Stimulated activated naive B cell treated with anti-CD40 and anti-IgM and Interleukin-4, amounts not matched to agents 10 μg/mL and 1 μg/mL and 100 μg/mL, for 72 hours (primary cell): ENCODE measurements around the gene KRT77.
"Not testable (repeated sequence)": the region's sequence is repeated elsewhere in the genome, so short reads cannot be mapped to it uniquely, and the experiment has no call there.

Experiments used
- ATAC-seq, 2 donors: fragments of 150-1000 bp; cut with Tn5 transposase; replicated peaks; 2 replicates each; pipeline ENCODE4 v1.10.0; 2021; ENCODE audit warnings: moderate library complexity in 1 of 2
- DNase-seq: peaks from one replicate; pipeline ENCODE4 v3.0.0; 2021
- H3K27ac Mint-ChIP-seq: one replicate; pipeline ENCODE4 v1.8.0; 2022; ENCODE audit warnings: mild to moderate bottlenecking, mixed read lengths
- H3K27me3 Mint-ChIP-seq, 2 donors: one replicate each; pipeline ENCODE4 v1.8.0; 2022; ENCODE audit warnings: mixed read lengths in 2 of 2
- H3K36me3 Mint-ChIP-seq, 2 donors: one replicate each; pipeline ENCODE4 v1.8.0; 2022; ENCODE audit warnings: mixed read lengths in 2 of 2, mild to moderate bottlenecking in 1 of 2
- H3K4me1 Mint-ChIP-seq, 2 donors: one replicate each; pipeline ENCODE4 v1.8.0; 2022; ENCODE audit warnings: mixed read lengths in 2 of 2, mild to moderate bottlenecking in 1 of 2
- H3K4me3 Mint-ChIP-seq, 2 donors: one replicate each; pipeline ENCODE4 v1.8.0; 2022; ENCODE audit warnings: mild to moderate bottlenecking in 2 of 2, mixed read lengths in 2 of 2, moderate library complexity in 1 of 2
- H3K9me3 Mint-ChIP-seq, 2 donors: one replicate each; pipeline ENCODE4 v1.8.0; 2022; ENCODE audit warnings: mixed read lengths in 2 of 2, mild to moderate bottlenecking in 1 of 2

The KRT77 gene

DNA sequence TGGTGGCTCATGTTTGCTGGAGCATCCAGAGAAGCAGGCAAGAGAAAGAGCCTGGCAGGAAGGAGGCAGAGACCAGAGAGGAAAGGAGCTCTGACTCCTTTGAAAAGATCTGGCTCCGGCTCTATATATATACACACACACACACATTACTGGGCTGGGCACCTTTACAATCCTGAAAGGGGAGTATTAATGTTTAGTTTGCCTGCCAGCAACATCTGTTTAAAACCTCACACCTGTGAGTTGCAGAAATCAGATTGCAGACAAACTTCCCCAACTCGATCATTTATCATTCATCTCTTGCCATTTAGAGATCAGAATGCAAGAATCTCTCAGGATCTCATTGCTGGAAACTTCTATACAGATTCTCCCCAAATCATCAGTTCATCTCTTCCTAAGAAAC, at the start of gene KRT77:
Gene KRT77 (minus strand): TSS at position 101 of the 400 bp plus-strand sequence. CDS start 90 bp downstream, at position 11.
- no peaks in the 10 kb centered on the region for H3K9me3 Mint-ChIP-seq
- no peaks in the 10 kb centered on the region for H3K4me1 Mint-ChIP-seq
- H3K27ac Mint-ChIP-seq, result no peak within 1 kb of the TSS
- no peak within 1 kb of the TSS for H3K4me3 Mint-ChIP-seq
- H3K27me3 Mint-ChIP-seq, result peaks cover 19 to 31% of the 10 kb centered on the region in 2 donors
- ATAC-seq, result no peak
- no peak for DNase-seq
- H3K36me3 Mint-ChIP-seq, result no peaks in the 10 kb centered on the region

DNA sequence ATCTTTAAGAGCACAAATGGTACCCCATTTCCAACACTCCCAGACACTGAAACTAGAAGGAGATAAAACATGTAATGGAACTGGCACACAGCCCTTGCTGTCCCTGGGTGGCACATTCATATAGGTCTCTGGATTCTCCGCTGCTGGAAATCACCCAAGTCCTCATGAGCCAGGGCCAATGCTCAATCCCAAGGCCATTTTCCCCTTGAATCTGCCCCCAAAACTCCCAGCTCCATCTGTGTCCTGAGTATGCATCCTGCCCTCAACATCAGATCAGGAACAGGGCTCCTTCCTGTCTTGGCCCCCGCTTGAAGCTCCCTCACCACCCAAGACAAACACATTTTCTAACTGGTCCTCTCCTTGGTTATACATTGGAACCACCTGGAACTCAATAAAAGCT, 49.2 kb upstream of the KRT77 start:
- Mint-ChIP-seq H3K36me3 (no peaks in the 10 kb centered on the region), H3K9me3 (no peaks in the 10 kb centered on the region), H3K27ac (no peak overlapping the region), H3K4me1 (no peaks in the 10 kb centered on the region), H3K4me3 (no peak overlapping the region), H3K27me3 (peaks cover 8 to 10% of the 10 kb centered on the region in 2 donors)
- ATAC-seq, result no peak
- DNase-seq, result no peak

DNA sequence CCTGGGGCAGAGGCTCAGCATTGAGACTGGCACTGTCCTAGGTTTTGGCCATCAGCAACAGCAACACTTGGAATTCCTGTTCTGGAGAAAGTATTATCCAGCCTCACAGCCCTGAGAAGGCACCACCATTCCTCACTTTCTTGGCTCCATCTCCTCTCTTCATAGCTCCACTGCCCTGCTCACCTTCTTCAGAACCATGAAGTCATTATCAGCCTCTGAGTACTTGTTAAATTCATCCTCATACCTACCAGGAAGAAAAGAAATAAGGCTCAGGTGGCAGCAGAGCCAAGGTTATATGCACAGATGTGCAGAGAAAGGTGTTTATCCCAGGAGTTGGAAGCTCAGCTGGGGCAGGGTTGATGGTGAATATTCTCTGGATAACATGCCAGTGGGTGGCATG, 48.5 kb upstream of the KRT77 start:
- H3K27ac Mint-ChIP-seq, result no peak overlapping the region
- DNase-seq (no peak), ATAC-seq (no peak)
- no peaks in the 10 kb centered on the region for H3K4me1 Mint-ChIP-seq
- H3K36me3 Mint-ChIP-seq, result no peaks in the 10 kb centered on the region
- H3K27me3 Mint-ChIP-seq, result peaks cover 8 to 10% of the 10 kb centered on the region in 2 donors
- H3K9me3 Mint-ChIP-seq, result no peaks in the 10 kb centered on the region
- H3K4me3 Mint-ChIP-seq, result no peak overlapping the region

DNA sequence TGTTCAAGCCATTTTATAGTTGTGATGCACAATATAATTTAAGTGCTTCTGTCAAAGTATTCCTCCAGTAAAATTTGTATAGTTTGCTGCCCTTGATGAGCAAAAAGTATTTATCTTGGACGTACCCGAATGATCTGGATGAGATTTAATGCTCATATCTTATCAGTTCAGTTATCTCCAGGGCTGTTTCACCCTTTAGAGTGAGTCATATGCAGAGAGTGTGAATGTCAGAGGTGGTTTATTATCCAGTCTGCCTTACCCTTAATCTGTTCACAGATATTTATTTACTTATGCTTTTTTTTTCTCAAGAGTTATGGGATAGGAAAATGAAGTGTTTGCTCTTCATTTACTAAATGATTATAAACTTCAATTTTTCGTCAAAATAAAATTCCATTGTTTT, 47.2 kb upstream of the KRT77 start:
- H3K36me3 Mint-ChIP-seq, ATAC-seq, H3K4me3 Mint-ChIP-seq, H3K9me3 Mint-ChIP-seq, H3K4me1 Mint-ChIP-seq, H3K27ac Mint-ChIP-seq, DNase-seq: not testable (repeated sequence)
- peaks cover 5 to 10% of the 10 kb centered on the region in 2 donors for H3K27me3 Mint-ChIP-seq

DNA sequence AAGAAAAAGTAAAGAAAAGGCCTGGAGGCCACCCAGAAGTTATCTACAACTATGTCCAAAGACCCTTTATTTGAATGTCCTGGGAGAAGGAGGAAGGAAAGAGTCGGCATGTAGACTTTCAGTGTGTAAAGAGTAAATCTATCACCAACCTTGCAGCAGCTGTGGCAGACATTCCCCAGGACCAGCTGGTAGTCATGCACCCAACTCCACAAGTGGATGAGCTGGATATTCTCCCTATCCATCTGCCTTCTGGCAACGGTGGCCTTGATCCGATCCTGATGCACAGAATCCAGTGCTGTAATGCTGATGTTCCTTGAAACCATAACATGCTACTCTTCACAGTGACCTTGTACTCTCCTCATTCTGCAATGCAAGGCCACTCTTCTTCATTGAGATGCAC, 46.5 kb upstream of the KRT77 start:
- Mint-ChIP-seq H3K36me3 (no peaks in the 10 kb centered on the region), H3K9me3 (no peaks in the 10 kb centered on the region), H3K27me3 (peaks cover 5 to 7% of the 10 kb centered on the region in 2 donors), H3K4me3 (no peak overlapping the region), H3K4me1 (no peaks in the 10 kb centered on the region), H3K27ac (no peak overlapping the region)
- DNase-seq (no peak), ATAC-seq (no peak)

DNA sequence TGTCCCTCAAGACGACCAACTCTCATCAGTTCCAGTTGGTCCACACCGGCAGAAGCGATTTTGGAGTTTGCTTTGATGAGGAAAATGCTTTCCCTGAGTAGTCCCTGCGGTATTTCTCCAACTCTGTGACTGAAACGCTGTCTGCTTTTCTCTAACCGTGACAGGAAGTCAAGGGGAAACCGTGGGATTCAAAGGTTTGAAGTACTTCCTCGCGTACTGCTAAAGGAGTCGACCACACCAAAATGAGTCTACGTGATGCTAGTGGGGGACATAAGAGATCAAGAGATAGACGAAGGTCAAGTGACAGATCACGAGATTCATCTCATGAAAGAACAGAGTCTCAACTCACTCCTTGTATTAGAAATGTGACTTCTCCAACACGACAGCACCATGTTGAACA, 45.3 kb upstream of the KRT77 start:
- no peaks in the 10 kb centered on the region for H3K36me3 Mint-ChIP-seq
- DNase-seq (no peak), ATAC-seq (no peak)
- no peaks in the 10 kb centered on the region for H3K4me1 Mint-ChIP-seq
- no peaks in the 10 kb centered on the region for H3K9me3 Mint-ChIP-seq
- H3K27me3 Mint-ChIP-seq, result peaks cover 13 to 17% of the 10 kb centered on the region in 2 donors
- no peak overlapping the region for H3K27ac Mint-ChIP-seq
- no peak overlapping the region for H3K4me3 Mint-ChIP-seq

DNA sequence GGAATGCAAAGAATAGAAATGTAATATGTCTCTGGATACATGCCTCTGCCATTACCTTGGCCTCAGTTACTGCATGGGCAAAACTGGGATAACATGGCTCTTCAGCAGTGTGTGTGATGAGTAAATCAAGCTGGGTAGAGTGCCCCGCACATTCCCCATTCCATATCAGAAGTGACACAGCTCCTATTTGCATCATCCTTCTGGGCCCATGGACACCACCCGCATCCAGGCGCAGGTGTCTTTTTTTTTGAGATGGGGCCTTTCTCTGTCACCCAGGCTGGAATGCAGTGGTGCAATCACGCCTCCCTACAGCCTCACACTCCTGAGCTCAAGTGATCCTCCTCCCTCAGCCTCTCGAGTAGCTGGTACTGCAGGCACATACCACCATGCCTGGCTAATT, 42.2 kb upstream of the KRT77 start:
- Mint-ChIP-seq H3K36me3 (no peaks in the 10 kb centered on the region), H3K4me1 (no peaks in the 10 kb centered on the region), H3K27me3 (peaks cover 20 to 40% of the 10 kb centered on the region in 2 donors), H3K9me3 (no peaks in the 10 kb centered on the region), H3K27ac (no peak overlapping the region), H3K4me3 (no peak overlapping the region)
- no peak for DNase-seq
- no peak for ATAC-seq

DNA sequence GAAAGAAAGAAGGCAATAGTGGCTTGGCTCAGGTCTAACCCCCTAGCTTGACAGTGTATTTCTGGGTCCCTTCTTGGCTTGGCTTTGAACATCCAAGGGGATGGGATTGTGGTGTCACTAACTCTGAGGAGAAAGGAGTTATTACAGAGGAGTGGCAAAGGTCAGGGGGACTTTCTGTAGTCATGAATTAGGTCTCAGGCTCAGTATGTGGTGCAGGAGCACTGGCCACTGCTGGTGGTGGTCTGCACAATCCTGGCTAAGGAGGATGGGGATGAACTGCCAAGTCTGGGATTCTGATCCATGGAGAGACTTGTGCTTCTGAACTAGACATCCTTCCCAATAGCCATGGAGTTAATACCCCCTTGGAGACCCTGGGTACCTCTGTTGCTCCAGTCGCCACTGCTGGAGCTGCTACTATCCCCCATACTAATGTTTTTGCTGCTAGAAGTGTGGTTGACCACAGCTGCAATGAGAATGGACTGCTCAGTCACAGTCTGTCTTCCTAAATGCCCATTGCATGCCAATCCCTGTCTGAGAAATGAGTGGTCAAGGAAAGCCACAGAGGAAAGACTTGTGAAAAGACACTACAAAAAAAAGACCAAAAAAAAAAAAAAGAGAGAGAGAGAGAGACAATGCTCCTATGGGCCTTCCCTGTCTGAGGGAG, 41.3 kb upstream of the KRT77 start:
- ATAC-seq (no peak), DNase-seq (no peak)
- H3K4me3 Mint-ChIP-seq, result no peak overlapping the region
- H3K27me3 Mint-ChIP-seq, result peaks cover 26 to 40% of the 10 kb centered on the region in 2 donors
- H3K27ac Mint-ChIP-seq, result no peak overlapping the region
- H3K36me3 Mint-ChIP-seq, result no peaks in the 10 kb centered on the region
- no peaks in the 10 kb centered on the region for H3K9me3 Mint-ChIP-seq
- no peaks in the 10 kb centered on the region for H3K4me1 Mint-ChIP-seq

DNA sequence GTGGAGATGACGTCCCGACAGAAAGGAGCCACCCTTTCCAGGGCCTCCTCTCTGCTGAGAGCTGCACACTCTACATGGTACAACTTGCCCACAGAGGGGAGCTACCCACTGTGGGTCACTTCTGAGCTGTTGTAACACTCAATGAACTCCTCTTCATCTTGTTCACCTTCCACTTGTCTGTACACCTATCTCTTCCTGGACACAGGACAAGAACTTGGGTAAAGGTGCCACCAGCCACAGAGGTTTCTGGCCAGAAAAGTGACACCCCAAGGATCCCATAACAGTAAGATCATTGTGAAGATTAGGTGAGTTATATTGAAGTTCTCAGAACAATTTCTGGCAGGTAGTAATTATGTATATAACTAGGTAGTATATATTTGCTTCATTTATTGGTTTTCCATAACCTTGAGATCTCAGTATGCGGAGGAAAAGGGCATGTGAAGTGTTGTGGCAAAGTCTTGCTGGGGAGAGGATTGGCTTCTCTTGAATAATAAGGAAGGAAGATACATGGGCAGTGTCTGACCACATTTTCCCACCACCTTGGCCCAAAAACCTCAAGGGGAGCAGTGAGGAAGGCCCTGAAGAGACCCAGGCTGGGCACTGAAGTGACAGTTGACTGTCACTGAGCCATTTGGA, 39.6 kb upstream of the KRT77 start:
- Mint-ChIP-seq H3K27ac (no peak overlapping the region), H3K4me3 (no peak overlapping the region), H3K36me3 (no peaks in the 10 kb centered on the region), H3K27me3 (peaks cover 26 to 40% of the 10 kb centered on the region in 2 donors), H3K4me1 (no peaks in the 10 kb centered on the region), H3K9me3 (no peaks in the 10 kb centered on the region)
- DNase-seq, result no peak
- no peak for ATAC-seq

DNA sequence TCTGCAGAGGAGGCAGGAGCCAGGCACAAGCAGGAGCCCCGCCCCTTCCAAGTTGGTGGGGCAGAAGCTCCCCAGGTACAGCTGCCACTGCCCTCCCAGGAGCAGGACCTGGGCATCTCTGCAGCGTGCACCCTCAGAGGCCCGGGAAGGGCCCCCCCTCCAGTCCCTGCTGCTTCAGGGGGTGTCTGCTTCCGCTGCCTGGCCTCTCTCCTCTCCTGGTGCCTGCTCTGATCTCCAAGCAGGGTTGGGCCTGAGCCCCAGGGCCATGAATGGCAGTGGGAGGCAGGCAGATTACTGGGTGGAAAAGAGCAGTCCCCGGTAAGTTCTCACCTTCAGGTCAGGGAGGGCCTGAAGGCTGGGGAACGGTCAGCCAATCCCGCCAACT, 38.9 kb upstream of the KRT77 start:
- Mint-ChIP-seq H3K36me3 (no peaks in the 10 kb centered on the region), H3K4me3 (no peak overlapping the region), H3K27me3 (peaks cover 26 to 40% of the 10 kb centered on the region in 2 donors)

DNA sequence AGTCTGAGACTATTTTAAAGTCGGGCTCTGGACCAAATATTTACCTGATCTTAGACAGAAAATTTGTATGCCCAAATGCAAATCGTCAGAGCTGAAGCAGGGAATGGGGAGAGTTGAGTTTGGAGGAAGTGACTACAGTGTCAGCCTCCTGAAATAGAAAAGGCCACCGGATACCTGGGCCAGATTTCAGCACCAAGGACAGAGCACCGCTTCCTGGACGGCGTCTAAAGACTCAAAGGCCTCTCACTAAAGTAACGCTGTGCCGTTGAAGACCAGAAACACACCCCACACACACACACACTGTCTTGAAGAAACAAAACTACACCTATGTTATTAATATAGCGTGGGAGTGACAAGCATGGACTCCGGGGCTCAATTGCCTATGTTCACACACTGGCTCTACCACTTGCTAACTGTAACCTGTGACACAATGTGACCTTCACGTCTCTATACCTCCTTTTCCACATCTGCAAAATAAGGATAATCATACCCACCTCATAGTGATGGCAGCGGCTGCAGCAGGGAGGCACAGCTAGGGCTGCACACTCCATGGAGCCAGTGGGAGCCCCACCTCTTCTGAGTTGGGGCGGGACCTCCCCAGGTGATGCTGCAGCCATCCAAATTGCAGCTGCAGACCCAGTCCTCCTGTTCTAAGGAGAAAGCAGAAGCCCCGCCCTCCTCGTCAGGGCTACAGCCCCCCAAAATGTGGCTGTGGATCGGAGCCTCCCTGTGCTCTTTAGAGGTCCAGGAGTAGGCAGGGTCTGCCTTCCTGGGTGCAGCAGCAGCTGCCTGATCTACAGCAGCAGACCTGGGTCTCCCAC, 38.3 kb upstream of the KRT77 start:
- no peak for ATAC-seq
- H3K27ac Mint-ChIP-seq, result no peak overlapping the region
- no peak overlapping the region for H3K4me3 Mint-ChIP-seq
- H3K4me1 Mint-ChIP-seq, result no peaks in the 10 kb centered on the region
- no peaks in the 10 kb centered on the region for H3K9me3 Mint-ChIP-seq
- peaks cover 26 to 40% of the 10 kb centered on the region in 2 donors for H3K27me3 Mint-ChIP-seq
- DNase-seq, result no peak
- no peaks in the 10 kb centered on the region for H3K36me3 Mint-ChIP-seq

More for the DNA sequence above, 38.9 kb upstream of the KRT77 start:
- DNase-seq (no peak), ATAC-seq (no peak)
- Mint-ChIP-seq H3K4me1 (no peaks in the 10 kb centered on the region), H3K9me3 (no peaks in the 10 kb centered on the region), H3K27ac (no peak overlapping the region)

DNA sequence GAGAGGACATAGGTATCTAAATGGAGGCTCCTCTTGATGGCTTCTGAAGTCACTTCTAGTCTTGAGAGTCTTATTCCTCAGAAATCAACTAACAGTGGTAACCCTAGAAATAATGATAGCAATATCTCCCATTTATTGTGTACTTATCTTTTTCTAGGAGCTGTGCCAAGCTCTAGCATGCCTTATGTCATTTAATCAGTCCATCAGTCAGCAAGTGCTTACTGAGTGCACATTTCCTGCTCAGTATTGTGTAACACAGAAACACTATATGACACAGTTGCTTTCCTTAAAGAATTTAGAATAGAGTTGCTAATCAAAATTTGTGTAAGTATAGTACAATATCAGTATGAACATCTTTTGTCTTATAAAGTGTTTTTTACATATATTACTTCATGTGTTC, 37.3 kb upstream of the KRT77 start:
- Mint-ChIP-seq H3K36me3 (no peaks in the 10 kb centered on the region), H3K9me3 (no peaks in the 10 kb centered on the region), H3K27ac (no peak overlapping the region), H3K4me1 (no peaks in the 10 kb centered on the region), H3K27me3 (peaks cover 31 to 46% of the 10 kb centered on the region in 2 donors), H3K4me3 (no peak overlapping the region)
- ATAC-seq, result no peak
- no peak for DNase-seq

DNA sequence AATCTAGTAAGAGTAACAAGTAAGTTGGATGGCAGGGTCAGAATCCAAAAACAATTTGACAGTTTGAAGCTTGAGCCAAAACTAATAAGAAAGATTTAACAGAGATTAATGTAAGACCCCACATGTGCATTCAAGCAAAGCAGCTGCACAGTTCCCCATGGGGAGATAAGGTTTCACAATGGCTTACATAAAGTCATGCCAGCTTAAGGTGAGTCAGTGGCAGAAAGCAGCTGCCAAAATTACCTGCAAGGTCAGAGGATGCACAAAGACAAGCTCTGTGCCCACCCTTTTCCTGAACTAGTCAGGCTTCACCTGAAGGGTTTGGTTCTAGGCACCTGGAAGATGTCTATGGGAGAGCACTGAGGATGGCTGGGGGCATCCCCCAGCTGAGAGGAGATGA, 36.6 kb upstream of the KRT77 start:
- H3K27me3 Mint-ChIP-seq, result peaks cover 31 to 42% of the 10 kb centered on the region in 2 donors
- no peaks in the 10 kb centered on the region for H3K4me1 Mint-ChIP-seq
- H3K36me3 Mint-ChIP-seq, result no peaks in the 10 kb centered on the region
- H3K4me3 Mint-ChIP-seq, result no peak overlapping the region
- no peak for DNase-seq
- no peaks in the 10 kb centered on the region for H3K9me3 Mint-ChIP-seq
- ATAC-seq, result no peak
- no peak overlapping the region for H3K27ac Mint-ChIP-seq

DNA sequence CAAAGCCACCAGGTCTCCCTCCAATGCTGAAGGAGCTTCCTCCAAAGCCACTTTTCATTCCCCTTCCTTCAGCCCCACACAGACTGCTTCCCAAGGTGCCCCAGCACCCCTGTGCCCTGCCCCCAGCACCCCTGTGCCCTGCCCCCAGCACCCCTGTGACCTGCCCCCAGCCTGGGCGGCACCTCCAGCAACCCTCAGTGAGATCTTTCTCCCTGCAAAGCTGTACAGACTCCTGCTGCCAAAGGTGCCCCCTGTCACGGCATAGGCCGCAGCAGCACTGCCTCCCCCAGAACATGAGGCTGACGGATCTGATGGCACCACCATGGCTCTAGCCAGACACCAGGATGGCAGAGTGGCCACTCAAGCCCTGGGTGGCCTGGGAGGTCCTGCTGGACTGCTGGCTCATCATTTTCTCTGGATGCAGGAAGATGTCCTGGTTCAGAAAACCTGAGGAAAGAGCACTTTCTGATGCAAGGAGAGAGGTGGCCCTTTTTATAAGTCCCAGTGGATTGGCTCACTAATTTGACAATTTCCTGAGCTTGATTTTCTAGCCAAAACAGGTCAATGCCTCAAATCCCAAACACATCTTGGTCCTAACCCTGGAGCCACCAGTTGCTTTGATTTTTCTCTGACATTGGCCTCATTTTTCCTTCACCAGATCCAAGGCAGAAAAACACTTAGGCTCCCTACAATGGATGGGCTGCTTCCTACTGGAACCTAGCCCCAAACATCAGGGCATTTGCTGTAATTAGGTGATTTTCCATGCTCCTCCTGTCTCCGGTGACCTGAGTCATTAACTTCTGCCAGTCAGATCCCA, 32.7 kb upstream of the KRT77 start:
- no peaks in the 10 kb centered on the region for H3K4me1 Mint-ChIP-seq
- H3K36me3 Mint-ChIP-seq, result no peaks in the 10 kb centered on the region

More for the DNA sequence above, 32.7 kb upstream of the KRT77 start:
- no peak overlapping the region for H3K4me3 Mint-ChIP-seq
- no peak for ATAC-seq
- peaks cover 0 to 2% of the 10 kb centered on the region in 2 donors for H3K9me3 Mint-ChIP-seq
- DNase-seq, result no peak
- H3K27me3 Mint-ChIP-seq, result peaks cover 11% of the 10 kb centered on the region in 2 donors
- H3K27ac Mint-ChIP-seq, result no peak overlapping the region
